ENCODE measurements around the gene MAPKAPK2.

The MAPKAPK2 gene

GRCh38 chr1:206683313-206683712 lies 1.4 kb upstream of the MAPKAPK2 start:
- no peak overlapping the region for H3K18ac ChIP-seq (ENCODE audit: low read length)
- H3K9ac ChIP-seq (ENCODE audit: low read depth, low read length, poor library complexity), result no peak overlapping the region
- H3K36me3 ChIP-seq (replicated peaks in 1 of 2; ENCODE audit: control insufficient read depth in 2 of 2, insufficient read depth in 2 of 2, low read length in 2 of 2), result no peaks in the 10 kb centered on the region
- H2AK5ac ChIP-seq (ENCODE audit: low read depth, low read length), result no peak overlapping the region
- no peak overlapping the region for H3K27ac ChIP-seq (replicated peaks; ENCODE audit: low read length)
- no peak overlapping the region for H3K23ac ChIP-seq (ENCODE audit: low read depth, low read length, poor library complexity)
- no peaks in the 10 kb centered on the region for H3K9me3 ChIP-seq (replicated peaks in 1 of 2; ENCODE audit: control insufficient read depth in 2 of 2, insufficient read depth in 1 of 2, low read depth in 1 of 2, low read length in 2 of 2)
- no peak overlapping the region for H2AFZ ChIP-seq (ENCODE audit: low read length)
- no CpG with 5 or more reads among the region's 6 CpGs for WGBS, 2 donors (ENCODE audit: extremely low coverage in 2 of 2, insufficient read length in 2 of 2, insufficient replicate concordance in 1 of 2)
- no peak overlapping the region for H2BK5ac ChIP-seq (ENCODE audit: low read length)
- no peak overlapping the region for H3K4me3 ChIP-seq (ENCODE audit: low read length in 2 of 2)
- H2BK15ac ChIP-seq (ENCODE audit: low read length), result no peak overlapping the region
- H4K91ac ChIP-seq (ENCODE audit: low read depth, low read length, poor library complexity), result no peak overlapping the region
- peaks cover 14 to 23% of the 10 kb centered on the region in 2 donors for H3K4me1 ChIP-seq (ENCODE audit: control insufficient read depth in 2 of 2, insufficient read depth in 1 of 2, low read depth in 1 of 2, low read length in 2 of 2)
- no peak overlapping the region for H3K14ac ChIP-seq (ENCODE audit: low read length)
- H3K79me1 ChIP-seq (ENCODE audit: low read depth, low read length), result no peaks in the 10 kb centered on the region
- no peak overlapping the region for H2BK12ac ChIP-seq (ENCODE audit: low read length)
- H2BK120ac ChIP-seq (ENCODE audit: low read depth, low read length), result no peak overlapping the region
- H3K4ac ChIP-seq (ENCODE audit: low read length), result no peak overlapping the region
- peaks cover 0 to 54% (median 11%) of the 10 kb centered on the region in 3 experiments for H3K27me3 ChIP-seq (ENCODE audit: control insufficient read depth in 3 of 3, insufficient read depth in 3 of 3, low read depth in 1 of 3, low read length in 3 of 3)
- no peak for DNase-seq (ENCODE audit: low spot score)
- H3K4me2 ChIP-seq (ENCODE audit: insufficient read depth, low read length, poor library complexity, severe bottlenecking), result no peak overlapping the region
- no peak overlapping the region for H4K8ac ChIP-seq (ENCODE audit: low read depth, low read length)

DNA sequence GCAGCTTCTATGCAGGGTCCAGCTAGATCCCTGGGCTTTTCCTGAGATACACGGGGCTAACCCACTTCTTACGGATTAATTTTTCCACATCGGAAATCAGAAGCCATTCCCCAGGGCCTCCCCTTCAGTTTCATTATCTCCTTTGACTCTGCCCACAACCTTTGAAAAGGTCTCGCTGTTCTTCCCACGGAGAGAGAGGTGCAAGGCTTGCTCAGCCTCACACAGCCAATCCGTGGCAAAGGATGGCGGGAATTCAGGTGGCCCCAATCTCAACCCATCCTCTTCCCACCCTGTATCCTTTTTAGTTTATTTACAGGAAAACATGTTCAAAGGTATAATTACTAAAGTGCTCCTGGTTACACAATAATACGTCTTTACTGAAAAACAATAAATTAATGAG lies 702 bp upstream of the MAPKAPK2 start:
- peaks cover 0 to 47% (median 11%) of the 10 kb centered on the region in 3 experiments for H3K27me3 ChIP-seq (ENCODE audit: control insufficient read depth in 3 of 3, insufficient read depth in 3 of 3, low read depth in 1 of 3, low read length in 3 of 3)

GRCh38 chr1:206685334-206685768 lies 646 bp downstream of the MAPKAPK2 start:
- no peak overlapping the region for H3K14ac ChIP-seq (ENCODE audit: low read length)
- H3K9me3 ChIP-seq (replicated peaks in 1 of 2; ENCODE audit: control insufficient read depth in 2 of 2, insufficient read depth in 1 of 2, low read depth in 1 of 2, low read length in 2 of 2), result no peaks in the 10 kb centered on the region
- WGBS, 2 donors (ENCODE audit: extremely low coverage in 2 of 2, insufficient read length in 2 of 2, insufficient replicate concordance in 1 of 2), result no CpG with 5 or more reads among the region's 48 CpGs
- H3K9ac ChIP-seq (ENCODE audit: low read depth, low read length, poor library complexity), result peak overlapping the region; percentile 88
- DNase-seq (ENCODE audit: low spot score), result peak; percentile 36
- peak overlapping the region; percentile 63 to 94 for H3K4me3 ChIP-seq (ENCODE audit: low read length in 2 of 2)
- peaks cover 0 to 36% (median 11%) of the 10 kb centered on the region in 3 experiments for H3K27me3 ChIP-seq (ENCODE audit: control insufficient read depth in 3 of 3, insufficient read depth in 3 of 3, low read depth in 1 of 3, low read length in 3 of 3)
- peak overlapping the region; percentile 18 for H2AK5ac ChIP-seq (ENCODE audit: low read depth, low read length)
- H4K91ac ChIP-seq (ENCODE audit: low read depth, low read length, poor library complexity), result no peak overlapping the region
- peak overlapping the region; percentile 89 for H3K18ac ChIP-seq (ENCODE audit: low read length)
- H3K27ac ChIP-seq (replicated peaks; ENCODE audit: low read length), result peak overlapping the region; percentile 73
- peaks cover 4% of the 10 kb centered on the region for H3K79me1 ChIP-seq (ENCODE audit: low read depth, low read length)
- H2BK15ac ChIP-seq (ENCODE audit: low read length), result no peak overlapping the region
- H3K4me1 ChIP-seq (ENCODE audit: control insufficient read depth in 2 of 2, insufficient read depth in 1 of 2, low read depth in 1 of 2, low read length in 2 of 2), result peaks cover 21 to 32% of the 10 kb centered on the region in 2 donors
- H2BK12ac ChIP-seq (ENCODE audit: low read length), result no peak overlapping the region
- H2BK120ac ChIP-seq (ENCODE audit: low read depth, low read length), result no peak overlapping the region
- H2AFZ ChIP-seq (ENCODE audit: low read length), result peak overlapping the region; percentile 82
- no peak overlapping the region for H3K4ac ChIP-seq (ENCODE audit: low read length)
- H3K36me3 ChIP-seq (replicated peaks in 1 of 2; ENCODE audit: control insufficient read depth in 2 of 2, insufficient read depth in 2 of 2, low read length in 2 of 2), result peaks cover 0 to 2% of the 10 kb centered on the region in 2 donors
- peak overlapping the region; percentile 72 for H3K4me2 ChIP-seq (ENCODE audit: insufficient read depth, low read length, poor library complexity, severe bottlenecking)
- H4K8ac ChIP-seq (ENCODE audit: low read depth, low read length), result no peak overlapping the region
- peak overlapping the region; percentile 7 for H2BK5ac ChIP-seq (ENCODE audit: low read length)
- no peak overlapping the region for H3K23ac ChIP-seq (ENCODE audit: low read depth, low read length, poor library complexity)

More for the DNA sequence above, 702 bp upstream of the MAPKAPK2 start:
- H3K4ac ChIP-seq (ENCODE audit: low read length), result no peak overlapping the region
- H3K9ac ChIP-seq (ENCODE audit: low read depth, low read length, poor library complexity), result no peak overlapping the region
- H3K18ac ChIP-seq (ENCODE audit: low read length), result no peak overlapping the region
- peak overlapping the region; percentile 29 for H3K4me2 ChIP-seq (ENCODE audit: insufficient read depth, low read length, poor library complexity, severe bottlenecking)
- no CpG with 5 or more reads among the region's 8 CpGs for WGBS, 2 donors (ENCODE audit: extremely low coverage in 2 of 2, insufficient read length in 2 of 2, insufficient replicate concordance in 1 of 2)
- H3K36me3 ChIP-seq (replicated peaks in 1 of 2; ENCODE audit: control insufficient read depth in 2 of 2, insufficient read depth in 2 of 2, low read length in 2 of 2), result no peaks in the 10 kb centered on the region
- H3K4me3 ChIP-seq (ENCODE audit: low read length in 2 of 2), result peak overlapping the region in 1 of 2 donors; percentile 36
- no peak for DNase-seq (ENCODE audit: low spot score)
- H3K9me3 ChIP-seq (replicated peaks in 1 of 2; ENCODE audit: control insufficient read depth in 2 of 2, insufficient read depth in 1 of 2, low read depth in 1 of 2, low read length in 2 of 2), result no peaks in the 10 kb centered on the region
- H2BK12ac ChIP-seq (ENCODE audit: low read length), result no peak overlapping the region
- no peak overlapping the region for H2BK120ac ChIP-seq (ENCODE audit: low read depth, low read length)
- H4K91ac ChIP-seq (ENCODE audit: low read depth, low read length, poor library complexity), result no peak overlapping the region
- H2AFZ ChIP-seq (ENCODE audit: low read length), result no peak overlapping the region
- peak overlapping the region; percentile 26 for H2AK5ac ChIP-seq (ENCODE audit: low read depth, low read length)
- no peak overlapping the region for H3K14ac ChIP-seq (ENCODE audit: low read length)
- no peak overlapping the region for H3K23ac ChIP-seq (ENCODE audit: low read depth, low read length, poor library complexity)
- H4K8ac ChIP-seq (ENCODE audit: low read depth, low read length), result no peak overlapping the region
- H3K27ac ChIP-seq (replicated peaks; ENCODE audit: low read length), result no peak overlapping the region
- no peak overlapping the region for H2BK5ac ChIP-seq (ENCODE audit: low read length)
- H3K79me1 ChIP-seq (ENCODE audit: low read depth, low read length), result peaks cover 2% of the 10 kb centered on the region
- H3K4me1 ChIP-seq (ENCODE audit: control insufficient read depth in 2 of 2, insufficient read depth in 1 of 2, low read depth in 1 of 2, low read length in 2 of 2), result peaks cover 16 to 24% of the 10 kb centered on the region in 2 donors
- H2BK15ac ChIP-seq (ENCODE audit: low read length), result no peak overlapping the region

DNA sequence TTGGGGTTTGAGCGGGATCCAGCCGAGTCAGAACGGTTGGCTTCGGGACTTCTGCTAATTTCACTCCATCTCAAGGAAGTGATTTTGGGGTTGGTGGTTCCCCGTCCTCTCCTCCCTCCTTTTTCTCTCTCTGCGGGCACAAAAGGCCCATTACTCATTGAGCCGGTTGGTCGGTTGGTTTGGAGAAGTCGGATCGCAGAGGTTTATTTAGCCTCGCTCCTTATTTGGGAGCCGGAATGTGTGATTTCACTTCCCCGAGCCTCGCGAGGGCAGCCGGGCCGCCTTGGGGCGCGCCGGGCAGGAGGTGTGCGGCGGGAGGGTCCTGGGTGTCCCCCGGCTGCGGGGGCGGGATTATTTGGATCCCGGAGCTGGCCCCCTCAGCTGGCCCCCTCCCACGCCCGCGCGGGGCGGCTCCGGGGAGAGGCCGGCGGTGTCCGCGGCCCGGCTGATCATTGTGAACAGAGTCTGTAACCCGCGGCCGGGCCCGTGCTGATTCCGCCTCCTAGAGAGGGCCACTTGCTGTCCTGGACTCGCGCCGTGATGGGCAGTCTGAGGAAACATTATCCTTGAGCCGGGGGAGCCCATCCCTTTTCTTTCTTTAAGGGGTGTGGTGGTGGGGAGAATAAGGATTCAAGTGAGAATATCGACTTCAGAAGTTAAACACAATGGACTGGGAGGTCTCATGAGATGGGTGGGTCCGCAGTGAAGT lies 1.2 kb downstream of the MAPKAPK2 start:
- Histone ChIP-seq H2BK15ac (ENCODE audit: low read length) (no peak overlapping the region), H3K4me1 (ENCODE audit: control insufficient read depth in 2 of 2, insufficient read depth in 1 of 2, low read depth in 1 of 2, low read length in 2 of 2) (peaks cover 26 to 32% of the 10 kb centered on the region in 2 donors), H4K8ac (ENCODE audit: low read depth, low read length) (no peak overlapping the region), H3K4ac (ENCODE audit: low read length) (no peak overlapping the region), H3K18ac (ENCODE audit: low read length) (peak overlapping the region; percentile 73), H3K9ac (ENCODE audit: low read depth, low read length, poor library complexity) (peak overlapping the region; percentile 68), H3K27me3 (ENCODE audit: control insufficient read depth in 3 of 3, insufficient read depth in 3 of 3, low read depth in 1 of 3, low read length in 3 of 3) (peaks cover 0 to 30% (median 11%) of the 10 kb centered on the region in 3 experiments), H3K27ac (replicated peaks; ENCODE audit: low read length) (peak overlapping the region; percentile 73), H2BK120ac (ENCODE audit: low read depth, low read length) (no peak overlapping the region), H2BK12ac (ENCODE audit: low read length) (no peak overlapping the region), H4K91ac (ENCODE audit: low read depth, low read length, poor library complexity) (no peak overlapping the region), H3K23ac (ENCODE audit: low read depth, low read length, poor library complexity) (peak overlapping the region; percentile 8), H3K79me1 (ENCODE audit: low read depth, low read length) (peaks cover 6% of the 10 kb centered on the region), H3K4me2 (ENCODE audit: insufficient read depth, low read length, poor library complexity, severe bottlenecking) (peak overlapping the region; percentile 72), H3K14ac (ENCODE audit: low read length) (peak overlapping the region; percentile 4), H2AK5ac (ENCODE audit: low read depth, low read length) (no peak overlapping the region), H3K36me3 (replicated peaks in 1 of 2; ENCODE audit: control insufficient read depth in 2 of 2, insufficient read depth in 2 of 2, low read length in 2 of 2) (peaks cover 0 to 2% of the 10 kb centered on the region in 2 donors), H3K4me3 (ENCODE audit: low read length in 2 of 2) (peak overlapping the region; percentile 63 to 94), H3K9me3 (replicated peaks in 1 of 2; ENCODE audit: control insufficient read depth in 2 of 2, insufficient read depth in 1 of 2, low read depth in 1 of 2, low read length in 2 of 2) (no peaks in the 10 kb centered on the region), H2AFZ (ENCODE audit: low read length) (peak overlapping the region; percentile 74), H2BK5ac (ENCODE audit: low read length) (peak overlapping the region; percentile 7)
- no CpG with 5 or more reads among the region's 48 CpGs for WGBS, 2 donors (ENCODE audit: extremely low coverage in 2 of 2, insufficient read length in 2 of 2, insufficient replicate concordance in 1 of 2)
- DNase-seq (ENCODE audit: low spot score), result peak; percentile 61

Data from neuronal stem cell (in vitro differentiated cells).